CD14-positive monocyte (primary cell): ENCODE results near the gene ARMC10. TPM values are rescaled to one million over a fixed set of nuclear protein-coding genes. Genes with fewer than 3 reads are reported as not detected.

ENCODE experiments used
- DNase-seq, 3 donors: peaks; one replicate each; pipeline ENCODE4 v3.0.0-alpha.2; 2011 to 2022
- H2AFZ ChIP-seq: 2 replicates; pipeline ENCODE4 v1.6.0; 2012; ENCODE audit warnings: mild to moderate bottlenecking, low read depth, low read length, inconsistent platforms; ENCODE audit not compliant: insufficient read depth, poor library complexity, severe bottlenecking
- H3K27ac ChIP-seq, 2 donors: 1 replicate in 1 of 2; 2 replicates in 1 of 2; pipeline ENCODE4 v1.5.1; 2012 to 2013; ENCODE audit warnings: low read length in 2 of 2, control low read depth in 1 of 2, inconsistent platforms in 1 of 2, low read depth in 1 of 2, mild to moderate bottlenecking in 1 of 2
- H3K27me3 ChIP-seq, 2 donors: one replicate each; pipeline versions ENCODE4 v1.6.0 to v1.6.1; 2011 to 2013; ENCODE audit warnings: low read length in 2 of 2; ENCODE audit not compliant: control insufficient read depth in 2 of 2, insufficient read depth in 2 of 2
- H3K36me3 ChIP-seq, 2 donors: replicated peaks in 1 of 2; 1 replicate in 1 of 2; 2 replicates in 1 of 2; pipeline versions ENCODE4 v1.5.1 to v1.6.1; 2012 to 2013; ENCODE audit warnings: low read length in 2 of 2, control low read depth in 1 of 2, inconsistent platforms in 1 of 2, mild to moderate bottlenecking in 1 of 2; ENCODE audit not compliant: insufficient read depth in 2 of 2, control insufficient read depth in 1 of 2
- H3K4me1 ChIP-seq, 2 donors: 1 replicate in 1 of 2; 2 replicates in 1 of 2; pipeline versions ENCODE4 v1.5.1 to v1.6.1; 2012 to 2013; ENCODE audit warnings: low read length in 2 of 2, control low read depth in 1 of 2, inconsistent platforms in 1 of 2, mild to moderate bottlenecking in 1 of 2, moderate library complexity in 1 of 2; ENCODE audit not compliant: insufficient read depth in 2 of 2, control insufficient read depth in 1 of 2
- H3K4me2 ChIP-seq: replicated peaks from 2 replicates; pipeline ENCODE3; 2012; ENCODE audit warnings: low read length, moderate library complexity, mild to moderate bottlenecking; ENCODE audit not compliant: poor library complexity, severe bottlenecking; ENCODE audit errors: extremely low read depth
- H3K4me3 ChIP-seq, 3 experiments: fragments of 200-600 bp in 1 of 3; sonication (generic) in 1 of 3; replicated peaks in 1 of 3; 1 replicate in 2 of 3; 2 replicates in 1 of 3; pipeline ENCODE4 v1.5.1; 2011 to 2013; ENCODE audit warnings: low read length in 3 of 3, mild to moderate bottlenecking in 3 of 3, control low read depth in 2 of 3, low read depth in 2 of 3, inconsistent platforms in 1 of 3, moderate library complexity in 1 of 3
- H3K79me2 ChIP-seq: 2 replicates; pipeline ENCODE4 v1.6.0; 2012; ENCODE audit warnings: mild to moderate bottlenecking, control low read depth, inconsistent platforms, low read length, moderate library complexity; ENCODE audit not compliant: insufficient read depth
- H3K9ac ChIP-seq: 2 replicates; pipeline ENCODE4 v1.6.0; 2017; ENCODE audit warnings: low read length, mild to moderate bottlenecking; ENCODE audit not compliant: insufficient read depth, poor library complexity, severe bottlenecking
- H3K9me3 ChIP-seq, 2 donors: replicated peaks in 1 of 2; 1 replicate in 1 of 2; 2 replicates in 1 of 2; pipeline versions ENCODE4 v1.5.1 to v1.6.1; 2012 to 2013; ENCODE audit warnings: low read length in 2 of 2, control low read depth in 1 of 2; ENCODE audit not compliant: control insufficient read depth in 1 of 2, insufficient read depth in 1 of 2
- H4K20me1 ChIP-seq: 2 replicates; pipeline ENCODE4 v1.6.0; 2012; ENCODE audit warnings: mild to moderate bottlenecking, low read length, control low read depth, moderate library complexity; ENCODE audit not compliant: insufficient read depth
- H3K27ac Mint-ChIP-seq, 7 donors: one replicate each; pipeline ENCODE4 v1.8.0; 2020; ENCODE audit warnings: mild to moderate bottlenecking in 7 of 7, mixed read lengths in 7 of 7, moderate library complexity in 6 of 7, inconsistent platforms in 2 of 7
- H3K27me3 Mint-ChIP-seq, 3 donors: one replicate each; pipeline ENCODE4 v1.8.0; 2021 to 2022; ENCODE audit warnings: low read depth in 3 of 3, mild to moderate bottlenecking in 3 of 3, mixed read lengths in 3 of 3, moderate library complexity in 3 of 3, inconsistent platforms in 1 of 3
- H3K36me3 Mint-ChIP-seq, 2 donors: one replicate each; pipeline ENCODE4 v1.8.0; 2020; ENCODE audit warnings: mixed read lengths in 2 of 2, inconsistent platforms in 1 of 2, mild to moderate bottlenecking in 1 of 2
- H3K4me1 Mint-ChIP-seq: one replicate; pipeline ENCODE4 v1.8.0; 2020; ENCODE audit warnings: mild to moderate bottlenecking, mixed read lengths
- H3K4me3 Mint-ChIP-seq, 2 donors: one replicate each; pipeline ENCODE4 v1.8.0; 2020; ENCODE audit warnings: mild to moderate bottlenecking in 2 of 2, mixed read lengths in 2 of 2, moderate library complexity in 1 of 2
- H3K9me3 Mint-ChIP-seq, 7 donors: one replicate each; pipeline ENCODE4 v1.8.0; 2020 to 2022; ENCODE audit warnings: mixed read lengths in 7 of 7, mild to moderate bottlenecking in 6 of 7, moderate library complexity in 6 of 7, inconsistent platforms in 2 of 7
- CTCF ChIP-seq: fragments of 200-600 bp; IDR thresholded peaks from one replicate; pipeline ENCODE4 v1.8.0; 2022; ENCODE audit warnings: antibody characterized with exemption, mild to moderate bottlenecking
- whole genome bisulfite sequencing: methylation state at CpG from one replicate; pipeline ENCODE4 v1.1.5; 2013; ENCODE audit warnings: missing lambda C conversion rate; ENCODE audit not compliant: insufficient coverage; 5-methylcytosine and 5-hydroxymethylcytosine counted together
- intact Hi-C, 2 donors: fragments of 100-400 bp; cut with micrococcal nuclease; formaldehyde crosslinking; loops; one replicate each; pipeline versions ENCODE4 v1.15.0 to v1.15.1; 2023
- polyA plus RNA-seq, 3 donors: library from polyadenylated mRNA; depleted of rRNA in 1 of 3; unstranded in 2 of 3; stranded (reverse) in 1 of 3; fragments of 300-500 nt in 2 of 3; fragments of >200 nt in 1 of 3; fragmentation: Illumina TruSeq in 2 of 3; gene quantifications; 1 replicate in 2 of 3; 2 replicates in 1 of 3; pipeline ENCODE4 v1.2.3, GENCODE V29; 2012 to 2021

ARMC10 gene
- polyA plus RNA-seq, 3 donors, result 15.4 to 60.1 (median 55.1) TPM

GRCh38 chr7:103113164-103113563 lies 38.2 kb downstream of the ARMC10 start:
- intact Hi-C loops, result no loop called here
- Histone ChIP-seq H3K9me3 (no peaks in the 10 kb centered on the region), H3K27ac (no peak overlapping the region), H3K27me3 (no peaks in the 10 kb centered on the region), H2AFZ (no peak overlapping the region), H3K4me3 (no peak overlapping the region), H3K4me2 (no peak overlapping the region), H4K20me1 (no peaks in the 10 kb centered on the region), H3K36me3 (peaks cover 4 to 33% of the 10 kb centered on the region in 2 donors), H3K9ac (no peak overlapping the region), H3K4me1 (no peaks in the 10 kb centered on the region), H3K79me2 (no peaks in the 10 kb centered on the region)
- no peak overlapping the region for H3K4me3 Mint-ChIP-seq
- no peak for DNase-seq
- no peaks in the 10 kb centered on the region for H3K4me1 Mint-ChIP-seq
- no peak for TF ChIP-seq CTCF
- H3K27ac Mint-ChIP-seq, result peak overlapping the region in 1 of 7 donors; percentile 10
- peaks cover 43 to 48% of the 10 kb centered on the region in 2 donors for H3K36me3 Mint-ChIP-seq
- H3K27me3 Mint-ChIP-seq, result no peaks in the 10 kb centered on the region
- WGBS, result no CpG with 5 or more reads among the region's 2 CpGs
- peaks cover 0 to 11% (median 3%) of the 10 kb centered on the region in 7 donors for H3K9me3 Mint-ChIP-seq

GRCh38 chr7:103114576-103115008 lies 39.7 kb downstream of the ARMC10 start:
- Histone ChIP-seq H3K27me3 (no peaks in the 10 kb centered on the region), H3K9ac (no peak overlapping the region), H4K20me1 (no peaks in the 10 kb centered on the region), H3K4me3 (no peak overlapping the region), H3K79me2 (no peaks in the 10 kb centered on the region), H3K9me3 (no peaks in the 10 kb centered on the region), H3K36me3 (peaks cover 7 to 40% of the 10 kb centered on the region in 2 donors), H3K4me1 (no peaks in the 10 kb centered on the region), H2AFZ (no peak overlapping the region), H3K27ac (no peak overlapping the region), H3K4me2 (no peak overlapping the region)
- Mint-ChIP-seq H3K4me3 (no peak overlapping the region), H3K27ac (peak overlapping the region in 2 of 7 donors; percentile 7 to 24), H3K4me1 (no peaks in the 10 kb centered on the region), H3K36me3 (peaks cover 40 to 43% of the 10 kb centered on the region in 2 donors), H3K9me3 (peaks cover 0 to 11% (median 3%) of the 10 kb centered on the region in 7 donors), H3K27me3 (no peaks in the 10 kb centered on the region)
- intact Hi-C loops, result no loop called here
- TF ChIP-seq CTCF, result no peak
- WGBS, result 90% methylated on average over 1 of the region's 1 CpG
- no peak for DNase-seq
